Measurements from ENCODE around the gene ECHDC3.
A peak's percentile ranks its signal among the peaks of the same experiment; 100 is the strongest.

ECHDC3 gene

DNA sequence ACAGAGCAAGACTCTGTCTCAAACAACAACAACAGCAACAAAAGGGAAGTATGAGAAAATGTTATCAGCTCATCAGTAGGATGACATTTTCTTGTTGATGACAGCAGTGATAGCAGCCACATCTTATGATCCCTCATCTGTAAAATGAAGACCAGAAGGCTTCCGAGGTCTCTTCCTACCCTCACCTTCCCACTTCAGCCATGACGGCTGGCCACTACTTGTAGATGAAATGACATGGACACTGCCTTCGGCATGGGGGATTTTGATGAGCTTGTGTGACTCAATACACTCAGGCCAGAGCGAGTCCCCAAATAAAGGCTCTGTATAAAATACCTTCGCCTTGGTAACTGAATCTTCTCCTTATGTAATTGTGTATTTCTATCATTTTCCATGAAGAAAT, 6.7 kb downstream of the ECHDC3 start:
- DNase-seq (ENCODE audit: low read depth in 3 of 3): no peak

DNA sequence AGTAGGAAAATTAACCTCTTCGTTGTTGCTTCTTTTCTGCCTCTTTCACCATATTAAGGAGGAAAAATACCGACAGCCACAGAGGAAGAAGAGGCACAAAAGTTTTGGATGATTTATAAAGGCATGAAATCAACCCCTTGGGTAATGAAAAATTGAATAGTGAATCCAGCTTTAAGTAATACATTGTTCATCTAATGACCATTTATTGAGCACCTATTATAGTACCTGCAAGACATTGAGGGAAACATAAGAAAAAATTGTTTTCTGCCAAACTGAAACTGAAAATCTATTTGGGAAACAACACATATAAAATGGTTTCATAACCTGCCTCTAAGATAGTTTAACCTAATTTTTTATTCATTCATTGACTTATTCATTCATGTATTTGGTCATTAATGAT, 8.2 kb downstream of the ECHDC3 start:
- DNase-seq (ENCODE audit: low read depth in 3 of 3): no peak

DNA sequence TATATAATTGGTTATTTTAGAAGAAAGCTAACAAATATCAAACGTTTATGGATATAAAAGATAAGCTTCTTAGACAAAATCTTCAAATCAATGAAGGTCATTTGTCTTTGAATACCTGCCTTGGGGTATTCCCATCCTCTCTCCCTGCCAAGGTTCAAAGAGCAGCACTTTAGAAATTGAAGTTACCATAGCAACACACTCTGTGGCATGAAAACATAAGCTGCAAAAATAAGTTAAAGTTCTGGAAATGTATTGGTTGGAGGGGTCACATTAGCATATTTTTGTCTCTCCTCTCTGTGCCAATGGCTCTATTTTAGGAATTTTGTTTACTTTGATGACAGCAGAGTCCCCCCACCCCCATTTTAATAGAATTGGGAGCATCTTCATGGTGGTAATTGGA, 12.0 kb downstream of the ECHDC3 start:
- no peak for DNase-seq (ENCODE audit: low read depth in 3 of 3)

DNA sequence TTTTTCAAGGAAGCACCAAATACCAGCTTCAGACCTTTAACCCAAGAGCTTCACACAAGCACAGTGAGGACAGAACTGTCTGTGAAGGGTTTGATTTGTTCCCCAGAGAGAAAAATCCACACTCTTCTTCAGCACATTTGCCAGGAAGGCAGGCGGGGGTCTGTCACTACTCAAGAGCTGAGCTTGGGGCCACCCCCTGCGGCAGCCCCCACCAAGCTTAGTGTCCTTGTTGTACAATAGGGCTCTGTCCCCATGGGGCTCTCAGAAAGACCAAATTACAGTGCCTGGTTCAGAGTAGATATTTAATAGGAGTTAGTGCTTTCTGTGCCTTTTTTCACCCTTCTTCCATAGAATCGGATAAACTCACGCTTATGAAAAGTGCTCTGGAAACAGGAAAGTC, 12.4 kb downstream of the ECHDC3 start:
- DNase-seq (ENCODE audit: low read depth in 3 of 3): no peak

DNA sequence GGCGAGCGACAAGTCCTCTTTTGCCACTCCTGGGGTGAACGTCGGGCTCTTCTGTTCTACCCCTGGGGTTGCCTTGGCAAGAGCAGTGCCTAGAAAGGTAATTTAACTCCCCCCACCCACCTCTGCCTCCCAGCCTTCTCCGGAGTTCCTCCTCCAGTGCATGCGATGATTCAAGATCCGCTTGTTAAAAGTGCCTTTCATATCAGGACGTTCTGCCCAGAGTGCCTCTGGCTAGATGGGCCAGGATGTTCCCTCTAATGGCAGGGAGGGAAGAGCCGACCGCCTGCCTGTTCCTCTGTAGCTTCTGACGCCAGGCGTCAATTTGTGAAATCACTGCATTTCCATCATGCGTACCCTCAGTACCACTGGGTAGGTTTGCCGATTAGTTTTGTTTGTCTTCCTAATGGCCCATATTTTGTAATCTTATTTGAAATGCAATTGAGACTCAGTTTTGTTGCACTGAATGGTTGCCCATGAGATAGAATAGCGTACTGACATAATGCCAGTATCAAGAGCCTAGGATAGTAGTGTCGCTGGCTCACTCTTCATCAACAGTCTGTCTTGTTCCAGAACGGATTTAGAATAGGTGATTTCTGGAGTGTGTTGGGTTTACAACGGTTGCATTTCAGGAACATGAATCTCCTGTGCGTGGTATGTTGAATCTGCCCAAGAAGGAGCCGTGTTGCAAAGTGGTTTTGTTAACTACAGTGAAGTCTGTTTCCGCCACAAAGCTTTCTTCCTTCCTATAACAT, 13.5 kb downstream of the ECHDC3 start:
- no peak for DNase-seq (ENCODE audit: low read depth in 3 of 3)

DNA sequence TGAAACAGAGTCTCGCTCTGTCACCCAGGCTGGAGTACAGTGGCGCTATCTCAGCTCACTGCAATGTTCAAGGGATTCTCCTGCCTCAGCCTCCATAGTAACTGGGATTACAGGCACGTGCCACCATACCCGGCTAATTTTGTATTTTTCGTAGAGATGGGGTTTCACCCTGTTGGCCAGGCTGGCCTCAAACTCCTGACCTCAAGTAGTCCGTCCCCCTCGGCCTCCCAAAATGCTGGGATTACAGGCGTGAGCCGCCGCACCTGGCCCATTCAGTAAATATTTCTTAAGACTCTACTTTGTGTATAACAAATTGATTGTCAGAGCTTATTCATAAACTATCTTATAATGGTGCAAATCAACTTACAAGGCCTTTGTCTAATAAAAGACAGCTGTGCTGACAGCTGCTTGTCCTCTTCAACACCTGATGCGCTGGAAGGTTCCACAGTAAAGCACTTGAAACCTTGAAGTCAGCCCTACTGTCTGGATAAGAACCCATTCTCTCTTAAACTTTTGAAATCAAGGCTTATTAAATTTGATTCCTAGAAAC, 14.7 kb downstream of the ECHDC3 start:
- DNase-seq (ENCODE audit: low read depth in 3 of 3): no peak

DNA sequence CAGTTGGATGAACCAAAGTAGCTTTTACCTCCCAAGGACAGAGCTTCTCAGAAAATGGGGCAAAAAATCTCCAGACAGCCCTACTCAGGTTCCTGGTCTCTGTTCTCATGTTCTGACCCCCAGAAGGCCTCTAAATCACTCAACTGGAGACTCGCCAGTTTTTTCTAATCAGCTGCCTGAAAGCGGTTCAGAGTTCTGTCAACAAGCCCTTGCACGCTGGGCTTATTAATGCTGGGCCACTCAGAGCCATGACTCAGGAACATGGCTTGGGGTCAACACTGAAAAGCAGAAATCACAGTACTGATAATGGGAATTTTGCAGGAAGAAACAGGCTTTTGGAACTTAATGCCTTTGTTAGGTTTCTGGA, 15.3 kb downstream of the ECHDC3 start:
- DNase-seq (ENCODE audit: low read depth in 3 of 3): no peak

DNA sequence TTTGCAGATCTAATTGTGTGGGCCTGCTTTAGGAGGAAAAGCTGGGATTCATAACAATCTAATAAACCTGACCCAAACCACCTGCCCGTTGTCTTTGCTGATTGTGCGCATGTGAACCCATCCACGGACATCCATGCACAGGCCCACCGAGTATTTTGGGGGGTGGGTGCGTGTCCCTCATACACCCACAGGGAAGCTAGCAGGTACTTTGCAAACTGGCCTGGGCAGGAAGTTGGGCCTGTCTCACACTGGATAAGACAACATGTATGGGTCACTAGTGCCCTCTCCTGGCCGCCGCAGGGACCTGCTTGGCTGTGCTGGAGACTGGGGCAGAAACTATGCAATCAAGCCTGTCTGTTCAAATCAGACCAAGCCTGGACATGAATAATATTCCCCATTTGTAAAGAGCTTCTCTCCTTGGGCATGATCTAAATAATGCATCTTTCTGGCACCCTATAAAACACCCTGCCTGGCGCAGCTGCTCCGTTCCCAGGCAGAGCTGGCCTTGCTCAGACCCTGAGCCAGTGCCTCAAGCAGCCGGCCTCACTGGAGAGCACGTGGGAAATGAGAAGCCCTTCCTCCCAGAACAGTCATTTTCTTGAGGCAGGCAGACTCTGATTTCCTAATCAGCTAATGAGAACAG, 15.8 kb downstream of the ECHDC3 start:
- peak; percentile 75 to 80 (median 75) for DNase-seq (ENCODE audit: low read depth in 3 of 3)

DNA sequence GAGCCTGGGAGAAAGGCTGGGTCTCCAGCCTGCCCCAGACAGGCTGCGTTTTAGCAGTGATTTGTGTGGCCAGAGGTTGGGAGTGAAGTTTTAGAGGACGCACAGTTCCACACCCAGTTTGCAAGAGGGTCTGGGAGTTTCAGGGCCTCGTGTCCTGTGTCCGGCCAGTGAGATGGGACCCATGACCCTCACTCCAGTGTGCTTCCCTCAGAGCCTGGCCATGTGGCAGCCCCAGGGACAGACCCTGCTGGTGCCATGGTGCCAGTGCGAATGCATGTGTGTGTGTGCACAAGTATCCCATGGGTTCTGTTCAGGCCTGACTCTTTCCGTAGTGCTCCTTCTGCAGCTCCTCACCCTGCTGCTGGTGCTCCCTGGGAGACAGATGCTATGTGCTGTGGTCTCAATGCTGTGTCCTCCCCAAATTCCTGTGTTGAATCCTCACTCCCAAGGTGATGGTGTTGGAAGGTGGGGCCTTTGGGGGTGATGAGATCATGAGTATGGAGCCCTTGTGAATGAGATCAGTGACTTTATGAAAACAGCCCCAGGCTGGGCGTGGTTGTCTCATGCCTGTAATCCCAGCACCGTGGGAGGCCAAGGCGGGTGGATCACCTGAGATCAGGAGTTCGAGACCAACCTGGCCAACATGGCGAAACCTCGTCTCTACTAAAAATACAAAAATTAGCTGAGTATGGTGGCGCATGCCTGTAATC, 16.5 kb downstream of the ECHDC3 start:
- DNase-seq (ENCODE audit: low read depth in 3 of 3): no peak

DNA sequence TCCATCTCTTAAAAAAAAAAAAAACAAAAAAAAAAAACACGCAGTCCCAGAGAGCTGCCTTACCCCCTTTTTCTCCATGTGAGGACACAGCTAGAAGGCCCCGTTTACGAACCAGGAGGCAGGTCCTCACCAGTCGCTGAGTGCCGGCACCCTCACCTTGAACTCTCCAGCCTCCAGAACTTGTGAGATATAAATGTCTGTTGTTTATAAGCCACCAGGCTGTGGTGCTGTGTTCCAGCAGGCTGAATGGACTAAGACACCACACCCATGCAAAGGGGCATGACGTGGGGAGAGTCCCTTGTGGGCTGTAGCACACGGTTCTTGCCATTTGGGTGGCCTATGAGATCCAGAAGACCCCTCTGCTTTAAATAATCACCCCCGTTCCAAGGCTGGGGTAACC, 17.2 kb downstream of the ECHDC3 start:
- no peak for DNase-seq (ENCODE audit: low read depth in 3 of 3)

DNA sequence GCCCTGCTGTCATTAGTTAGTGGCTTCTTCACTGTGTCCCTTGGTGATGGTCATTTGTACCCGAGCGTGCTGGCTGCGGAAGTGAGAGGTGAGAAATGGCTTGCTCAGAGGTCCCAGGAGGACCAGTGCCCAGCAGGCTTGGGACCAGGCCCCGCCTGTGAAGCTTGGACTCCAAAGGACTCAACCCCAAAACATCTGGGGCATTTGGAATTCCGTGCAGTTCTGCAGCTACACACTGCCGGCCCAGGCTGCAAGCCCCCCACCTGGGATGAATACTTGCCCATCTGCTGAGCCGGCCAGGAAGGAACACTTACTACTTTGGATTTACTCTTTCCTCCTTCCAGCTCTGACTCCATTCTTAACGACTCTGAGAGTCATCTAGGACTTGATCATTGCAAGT, 18.0 kb downstream of the ECHDC3 start:
- DNase-seq (ENCODE audit: low read depth in 3 of 3): no peak

DNA sequence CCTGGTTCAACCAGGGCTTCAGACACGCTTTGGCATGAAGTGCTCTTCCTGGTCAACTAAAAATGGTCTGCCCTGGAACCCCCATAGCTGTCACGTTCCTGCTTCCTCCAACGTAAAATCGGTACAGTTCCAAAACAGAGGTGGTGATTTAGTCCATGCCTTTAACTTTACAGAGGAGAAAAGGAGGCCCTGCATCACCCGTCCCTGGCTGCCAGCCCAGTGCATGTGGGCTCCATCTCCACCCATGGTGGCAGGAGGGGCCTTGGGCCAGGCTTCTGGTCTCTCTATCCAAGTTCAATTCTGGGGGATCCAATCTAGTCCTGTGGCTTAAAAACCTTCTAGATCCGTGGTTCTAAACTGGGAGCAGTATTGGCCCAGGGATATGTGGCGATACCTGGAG, 18.7 kb downstream of the ECHDC3 start:
- no peak for DNase-seq (ENCODE audit: low read depth in 3 of 3)

DNA sequence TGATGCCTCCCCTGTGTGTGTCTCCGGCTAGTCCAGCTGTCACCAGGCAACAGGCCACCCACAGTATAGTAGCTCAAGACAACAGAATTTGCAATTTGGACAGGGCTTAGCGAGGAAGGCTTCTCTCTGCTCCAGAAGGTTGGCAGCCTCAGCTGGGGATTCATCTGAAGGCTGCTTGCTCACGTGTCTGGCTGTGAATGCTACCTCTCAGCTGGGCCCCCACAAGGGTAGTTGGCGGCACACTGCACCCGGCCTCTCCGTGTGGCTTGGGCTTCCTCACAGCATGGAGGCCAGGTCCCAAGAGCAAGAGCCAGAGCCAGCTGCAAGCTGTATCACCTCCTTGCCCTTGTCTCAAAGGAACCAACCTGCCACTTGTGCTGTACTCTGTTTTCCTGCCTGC, 19.2 kb downstream of the ECHDC3 start:
- DNase-seq (ENCODE audit: low read depth in 3 of 3): no peak

DNA sequence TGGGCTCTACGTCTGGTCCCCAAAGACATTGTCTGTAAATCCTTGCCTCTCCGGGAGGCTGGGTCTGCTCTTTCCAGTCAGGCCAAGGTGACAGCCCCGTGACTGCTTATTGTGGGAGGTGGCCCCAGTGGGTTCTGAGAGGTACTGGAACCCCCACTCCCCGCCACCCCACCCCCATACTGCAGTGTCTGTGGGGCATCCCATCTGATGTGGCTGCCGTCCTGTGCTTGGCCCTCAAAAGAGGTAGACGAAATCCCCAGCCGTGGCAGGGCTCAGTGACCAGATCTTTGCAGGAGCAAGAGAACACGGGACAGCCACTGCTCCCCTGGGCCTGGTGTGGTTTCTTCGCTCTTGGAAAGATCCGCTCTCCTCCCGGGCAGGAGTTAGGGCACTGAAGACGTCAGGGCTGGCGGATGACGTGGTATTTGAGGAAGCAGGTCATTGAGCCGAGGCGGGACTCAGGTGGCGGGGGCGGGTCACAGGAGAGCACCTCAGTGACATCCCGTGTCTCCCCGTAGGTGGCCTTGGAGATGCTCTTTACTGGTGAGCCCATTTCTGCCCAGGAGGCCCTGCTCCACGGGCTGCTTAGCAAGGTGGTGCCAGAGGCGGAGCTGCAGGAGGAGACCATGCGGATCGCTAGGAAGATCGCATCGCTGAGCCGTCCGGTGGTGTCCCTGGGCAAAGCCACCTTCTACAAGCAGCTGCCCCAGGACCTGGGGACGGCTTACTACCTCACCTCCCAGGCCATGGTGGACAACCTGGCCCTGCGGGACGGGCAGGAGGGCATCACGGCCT, 20.7 kb downstream of the ECHDC3 start:
- DNase-seq (ENCODE audit: low read depth in 3 of 3): no peak

DNA sequence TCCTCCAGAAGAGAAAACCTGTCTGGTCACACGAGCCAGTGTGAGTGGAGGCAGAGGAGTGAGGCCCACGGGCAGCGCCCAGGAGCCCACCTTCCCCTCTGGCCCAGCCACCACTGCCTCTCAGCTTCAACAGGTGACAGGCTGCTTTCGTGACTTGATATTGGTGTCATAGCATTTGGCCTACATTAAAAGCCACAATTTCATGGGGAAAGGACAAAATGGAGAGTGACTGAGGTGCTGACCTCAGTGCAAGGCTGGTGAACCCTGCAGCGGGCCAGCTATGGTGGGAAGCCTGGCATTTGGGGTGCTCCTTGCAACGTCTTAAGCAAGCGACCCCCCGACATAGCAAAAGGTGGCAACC, 21.3 kb downstream of the ECHDC3 start:
- DNase-seq (ENCODE audit: low read depth in 3 of 3): no peak

DNA sequence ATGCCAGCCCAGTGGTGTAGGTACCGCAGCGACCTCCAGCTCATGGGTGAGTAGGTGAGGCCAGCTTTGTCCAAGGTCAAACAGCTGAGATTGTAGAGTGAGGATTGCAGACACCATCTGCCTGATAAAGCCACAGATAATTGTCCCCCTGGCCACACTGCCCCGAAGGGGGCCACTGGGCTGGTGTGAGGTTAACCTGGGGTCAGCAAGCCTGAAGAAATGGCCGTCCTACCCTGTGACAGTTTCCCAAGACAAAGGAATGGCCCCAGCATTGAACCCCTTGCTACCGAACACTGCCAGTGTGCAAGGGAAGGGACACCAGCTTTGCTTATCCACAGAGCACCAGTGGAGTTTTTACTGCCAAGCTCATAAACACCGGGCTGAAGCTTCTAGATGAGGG, 23.0 kb downstream of the ECHDC3 start:
- no peak for DNase-seq (ENCODE audit: low read depth in 3 of 3)

DNA sequence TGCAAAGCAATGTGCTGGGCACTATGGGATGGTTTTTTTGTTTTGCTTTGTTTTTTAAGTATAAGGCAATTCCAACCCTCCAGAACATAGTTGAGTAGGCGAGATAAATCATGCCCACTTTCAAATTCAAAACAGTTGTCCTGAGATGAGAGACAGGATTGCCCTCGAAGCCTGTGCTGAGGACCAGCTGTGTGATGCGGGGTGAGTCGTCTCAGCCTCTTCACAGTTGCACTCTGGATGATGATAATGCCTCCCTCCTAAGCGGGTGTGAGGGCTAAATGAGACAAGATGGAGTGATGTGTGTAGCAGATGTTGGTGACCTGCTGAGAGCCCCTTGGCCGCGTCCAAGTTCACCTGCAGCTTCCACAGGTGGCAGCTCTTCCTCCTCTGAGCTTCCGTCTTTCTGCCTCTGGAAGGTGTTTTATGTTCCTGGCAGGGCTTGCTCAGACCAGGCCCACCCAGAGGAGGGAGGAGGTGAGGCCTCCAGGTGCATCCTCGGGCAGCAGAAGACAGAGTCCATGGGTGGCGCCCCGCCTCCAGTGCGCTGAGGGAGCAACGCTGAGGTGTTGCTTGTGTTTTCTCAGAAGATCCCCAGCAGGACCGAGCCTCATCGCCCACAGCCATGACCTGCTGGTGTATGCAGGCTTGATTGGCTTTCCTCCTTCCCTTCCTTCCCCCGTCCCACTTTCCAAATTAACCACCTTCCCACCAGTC, 30.6 kb downstream of the ECHDC3 start:
- DNase-seq (ENCODE audit: low read depth in 3 of 3): no peak

DNA sequence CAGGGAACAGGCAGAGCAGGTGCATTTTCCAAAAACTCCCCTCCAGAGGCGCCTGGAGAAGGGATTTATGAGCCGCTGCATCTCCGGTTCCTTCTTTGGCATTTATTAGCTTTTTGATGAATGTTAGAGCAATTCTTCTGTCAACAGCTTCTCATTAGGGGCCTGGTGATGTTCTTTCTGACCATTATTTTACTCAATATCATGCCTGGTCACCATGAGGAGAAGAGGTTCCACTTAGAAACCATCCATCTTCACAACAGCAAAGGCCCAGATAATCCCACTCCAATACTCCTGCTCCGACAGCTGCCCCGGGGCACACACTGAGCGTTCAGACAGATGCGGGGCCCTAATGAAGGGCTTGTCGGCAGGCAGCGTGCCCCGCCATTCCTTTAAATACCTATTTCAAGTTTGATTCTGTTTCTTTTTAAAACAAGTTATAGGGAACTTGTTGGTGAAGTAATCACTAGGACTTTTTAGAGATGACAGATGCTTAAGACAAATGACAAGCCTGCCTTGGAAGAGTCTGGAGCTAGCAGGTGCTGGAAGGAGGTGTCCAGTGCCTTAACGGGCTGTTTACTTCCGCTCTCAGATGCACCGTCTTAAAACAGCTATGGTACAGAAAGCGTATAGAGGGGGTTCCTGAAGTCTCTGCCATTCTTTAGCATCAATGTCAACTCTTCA, 31.7 kb downstream of the ECHDC3 start:
- no peak for DNase-seq (ENCODE audit: low read depth in 3 of 3)

DNA sequence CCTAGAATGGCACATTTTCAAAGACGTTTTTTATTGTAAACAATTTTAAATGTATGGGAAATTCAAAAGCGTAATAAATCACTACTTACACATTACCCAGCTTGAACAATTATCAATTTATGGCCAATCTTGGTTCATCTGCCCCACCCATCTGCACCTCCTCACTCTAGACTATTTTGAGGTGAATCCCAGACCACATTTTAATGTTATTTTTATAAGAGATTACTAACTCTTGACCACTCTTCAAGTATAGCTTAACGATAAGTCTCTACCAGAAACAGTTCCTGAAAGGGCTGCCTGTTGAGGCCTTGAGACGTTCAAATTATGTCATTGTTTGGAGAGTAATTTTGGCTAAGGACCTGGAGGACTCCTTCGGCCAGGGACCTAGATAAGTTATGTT, 33.2 kb downstream of the ECHDC3 start:
- no peak for DNase-seq (ENCODE audit: low read depth in 3 of 3)

DNA sequence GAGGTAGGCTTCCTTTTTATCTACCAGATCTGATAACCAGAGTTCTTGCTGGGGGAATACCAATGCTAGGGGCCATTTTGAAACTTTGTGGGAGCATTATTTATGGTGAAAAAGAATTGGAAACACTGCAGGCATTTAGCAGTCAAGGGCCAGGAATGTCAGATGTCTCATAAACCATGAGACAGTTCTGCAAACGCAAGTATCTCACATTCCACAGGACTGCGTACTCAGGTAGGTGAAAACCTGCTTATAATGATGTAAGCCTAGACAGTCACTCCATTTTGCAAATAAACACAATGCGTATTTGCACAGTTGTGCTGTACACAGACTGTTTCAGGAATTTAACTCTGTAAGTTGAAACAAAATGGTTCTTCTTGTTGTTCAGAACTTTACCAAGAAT, 33.9 kb downstream of the ECHDC3 start:
- no peak for DNase-seq (ENCODE audit: low read depth in 3 of 3)

DNA sequence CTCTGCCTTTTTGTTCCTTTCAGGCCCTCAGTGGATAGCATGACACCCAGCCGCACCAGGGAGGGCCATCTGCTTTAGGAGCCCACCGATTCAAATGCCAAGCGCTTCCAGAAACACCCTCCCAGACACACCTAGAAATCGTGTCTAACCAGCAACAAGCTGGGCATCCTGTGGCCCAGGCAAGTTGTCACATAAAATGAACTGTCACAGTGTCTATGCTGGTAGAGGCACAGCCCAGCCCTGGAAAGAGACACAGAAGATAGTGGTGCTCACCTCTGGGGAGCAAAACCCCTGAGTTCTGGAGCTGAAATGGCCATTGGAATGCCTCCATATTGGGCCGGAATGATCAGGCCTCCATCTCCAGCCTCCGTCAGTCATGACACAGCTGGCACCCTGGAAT, 38.9 kb downstream of the ECHDC3 start:
- no peak for DNase-seq (ENCODE audit: low read depth in 3 of 3)

Measured in stimulated activated CD4-positive, alpha-beta T cell treated with anti-CD3 and anti-CD28 coated beads, TNF-alpha, amount 100 ng/mL, for 48 hours (primary cell).